OCI-LY1 (cell line): ENCODE data around the gene MMP12.

Experiments
- CTCF ChIP-seq: fragments of 200-600 bp; sonication (generic), shearing (Covaris generic); IDR thresholded peaks from 2 replicates; pipeline ENCODE4 v1.5.1; 2017; ENCODE audit warnings: mild to moderate bottlenecking, antibody characterized with exemption, low read length, moderate library complexity, mixed read lengths
- EZH2 ChIP-seq: fragments of 200-600 bp; sonication (generic), shearing (Covaris generic); IDR thresholded peaks from 2 replicates; pipeline ENCODE4 v1.8.0; 2017; ENCODE audit warnings: borderline replicate concordance, mixed run types, mild to moderate bottlenecking, antibody characterized with exemption, low read length, moderate library complexity, mixed read lengths

GRCh38 chr11:102819491-102819890 lies 55.3 kb downstream of the MMP12 start:
- no peak for TF ChIP-seq CTCF
- no peak for TF ChIP-seq EZH2
